HepG2 (cell line): ENCODE measurements around the gene FAM83C. TPM values are rescaled to one million over a fixed set of nuclear protein-coding genes. Genes with fewer than 3 reads are reported as not detected.

Experiments used
- AGO2 ChIP-seq: fragments of 200-400 bp; formaldehyde crosslinking; optimal IDR thresholded peaks from 2 replicates; pipeline ENCODE3; 2017; ENCODE audit warnings: mild to moderate bottlenecking, low read depth, low read length, moderate library complexity
- ATAD3A ChIP-seq: sonication (generic); formaldehyde crosslinking; IDR thresholded peaks from 2 replicates; pipeline ENCODE4 v1.4.0; 2020; ENCODE audit warnings: missing genetic modification reagents
- JUN ChIP-seq: sonication (generic); formaldehyde crosslinking; IDR thresholded peaks from 2 replicates; pipeline ENCODE4 v1.4.0; 2020; ENCODE audit warnings: mild to moderate bottlenecking, missing genetic modification reagents
- MLXIP ChIP-seq: sonication (generic); formaldehyde crosslinking; IDR thresholded peaks from 2 replicates; pipeline ENCODE4 v1.9.0; 2021; ENCODE audit warnings: missing genetic modification reagents, borderline replicate concordance
- NCOA2 ChIP-seq: sonication (generic); formaldehyde crosslinking; IDR thresholded peaks from 2 replicates; pipeline ENCODE4 v1.8.0; 2022; ENCODE audit warnings: inconsistent platforms
- NFKBIZ ChIP-seq: IDR thresholded peaks from 2 replicates; pipeline ENCODE4 v1.6.1; 2018; ENCODE audit warnings: missing genetic modification reagents, missing compliant biosample characterization
- PHF5A ChIP-seq: IDR thresholded peaks from one replicate; pipeline ENCODE4 v1.6.1; 2018; ENCODE audit warnings: low read depth, missing genetic modification reagents; ENCODE audit not compliant: unreplicated experiment
- POLR2A ChIP-seq, 2 experiments: IDR thresholded peaks; 2 replicates each; pipeline ENCODE4 v1.6.1; 2011; ENCODE audit warnings: low read depth in 2 of 2, low read length in 2 of 2, mild to moderate bottlenecking in 1 of 2, moderate library complexity in 1 of 2; ENCODE audit not compliant: insufficient read depth in 1 of 2
- SP4 ChIP-seq: sonication (generic); formaldehyde crosslinking; IDR thresholded peaks from 2 replicates; pipeline ENCODE4 v1.8.1; 2023; ENCODE audit warnings: mild to moderate bottlenecking, missing genetic modification reagents
- TCF7 ChIP-seq: sonication (generic); IDR thresholded peaks from 2 replicates; pipeline ENCODE4 v1.6.1; 2016; ENCODE audit warnings: antibody characterized with exemption, low read depth
- U2AF2 ChIP-seq: fragments of 200-400 bp; formaldehyde crosslinking; IDR thresholded peaks from 2 replicates; pipeline ENCODE4 v1.6.1; 2017; ENCODE audit warnings: low read depth, mild to moderate bottlenecking, low read length
- ZNF280D ChIP-seq: sonication (generic); formaldehyde crosslinking; IDR thresholded peaks from 2 replicates; pipeline ENCODE4 v1.5.1; 2020; ENCODE audit warnings: mild to moderate bottlenecking, missing genetic modification reagents
- ZNF556 ChIP-seq: sonication (generic); formaldehyde crosslinking; IDR thresholded peaks from 2 replicates; pipeline ENCODE4 v1.4.0; 2020; ENCODE audit warnings: mild to moderate bottlenecking, missing genetic modification reagents, borderline replicate concordance
- ZNF572 ChIP-seq: sonication (generic); formaldehyde crosslinking; IDR thresholded peaks from 2 replicates; pipeline ENCODE4 v1.5.1; 2020; ENCODE audit warnings: mild to moderate bottlenecking, missing genetic modification reagents
- ZNF577 ChIP-seq: sonication (generic); formaldehyde crosslinking; IDR thresholded peaks from 2 replicates; pipeline ENCODE4 v1.4.0; 2020; ENCODE audit warnings: mild to moderate bottlenecking, low read depth, missing genetic modification reagents, borderline replicate concordance
- ZNF609 ChIP-seq: sonication (generic); formaldehyde crosslinking; IDR thresholded peaks from 2 replicates; pipeline ENCODE4 v1.4.0; 2020; ENCODE audit warnings: mild to moderate bottlenecking, missing genetic modification reagents, borderline replicate concordance
- ZNF652 ChIP-seq: IDR thresholded peaks from 2 replicates; pipeline ENCODE4 v1.6.1; 2016; ENCODE audit warnings: low read depth, borderline replicate concordance
- ZNF709 ChIP-seq: sonication (generic); formaldehyde crosslinking; IDR thresholded peaks from 2 replicates; pipeline ENCODE4 v1.5.0; 2020; ENCODE audit warnings: mild to moderate bottlenecking, missing genetic modification reagents
- ZNF749 ChIP-seq: sonication (generic); formaldehyde crosslinking; IDR thresholded peaks from 2 replicates; pipeline ENCODE4 v1.8.0; 2022; ENCODE audit warnings: mild to moderate bottlenecking, missing genetic modification reagents, moderate library complexity, borderline replicate concordance
- polyA plus RNA-seq, 8 experiments: library from polyadenylated mRNA; depleted of rRNA in 3 of 8; stranded (reverse) in 7 of 8; unstranded in 1 of 8; fragments of >200 nt; fragmentation: Illumina TruSeq in 4 of 8; extraction: Trizol in 4 of 8; gene quantifications; 2 replicates each; pipeline versions ENCODE4 v1.2.1 to v1.2.3, GENCODE V29; 2011 to 2016; ENCODE audit warnings: low read depth in 4 of 8, missing spikeins in 1 of 8, mixed read lengths in 1 of 8; ENCODE audit not compliant: insufficient read depth in 1 of 8
- total RNA-seq, 5 experiments: library from RNA; depleted of rRNA; stranded (reverse); fragments of >200 nt; fragmentation: Illumina TruSeq; extraction: Trizol; gene quantifications; 2 replicates each; pipeline ENCODE4 v1.2.3, GENCODE V29; 2016; ENCODE audit warnings: low read depth in 1 of 5

Gene FAM83C
- total and polyA plus RNA-seq, 2 of the 13 experiments (the other 11 are each of a cell fraction or from before 2014, with no cell fraction given) = 0.04 TPM; not detected in 1

- TF ChIP-seq ZNF572 (CRISPR knock-in tag) (no peak), U2AF2 (no peak), PHF5A (CRISPR knock-in tag) (no peak), ZNF577 (CRISPR knock-in tag) (no peak), ATAD3A (CRISPR knock-in tag) (no peak), ZNF280D (no peak), ZNF749 (CRISPR knock-in tag) (no peak), SP4 (CRISPR knock-in tag) (0 out of 2 replicates have a peak, but pooled peaks have one; percentile 16), ZNF556 (CRISPR knock-in tag) (no peak), NCOA2 (CRISPR knock-in tag) (no peak), ZNF652 (CRISPR knock-in tag) (no peak), NFKBIZ (CRISPR knock-in tag) (no peak), AGO2 (peak; percentile 96), ZNF609 (CRISPR knock-in tag) (no peak), JUN (CRISPR knock-in tag) (no peak), TCF7 (no peak), ZNF709 (CRISPR knock-in tag) (0 out of 2 replicates have a peak, but pooled peaks have one; percentile 29), POLR2A (IDR thresholded peaks at IDR 0.05; ENCODE audit: insufficient read depth in 1 of 2, low read depth in 2 of 2, low read length in 2 of 2) (peak; percentile 15 to 28; a peak in 3 of 4 replicates), MLXIP (CRISPR knock-in tag) (no peak)
Measured at GRCh38 chr20:35274172-35275092, 17.8 kb downstream of the FAM83C start (continued).
